GM12873 (cell line): ENCODE data around the gene RUSC2.

Experiments
- TF ChIP-seq, protein P1 (sequence below): IDR thresholded peaks from 2 replicates; pipeline ENCODE4 v1.5.1; 2012; ENCODE audit warnings: low read depth, mild to moderate bottlenecking, moderate library complexity, low read length, control low read depth; ENCODE audit not compliant: insufficient read depth; ENCODE audit errors: missing control alignments

The RUSC2 gene

DNA sequence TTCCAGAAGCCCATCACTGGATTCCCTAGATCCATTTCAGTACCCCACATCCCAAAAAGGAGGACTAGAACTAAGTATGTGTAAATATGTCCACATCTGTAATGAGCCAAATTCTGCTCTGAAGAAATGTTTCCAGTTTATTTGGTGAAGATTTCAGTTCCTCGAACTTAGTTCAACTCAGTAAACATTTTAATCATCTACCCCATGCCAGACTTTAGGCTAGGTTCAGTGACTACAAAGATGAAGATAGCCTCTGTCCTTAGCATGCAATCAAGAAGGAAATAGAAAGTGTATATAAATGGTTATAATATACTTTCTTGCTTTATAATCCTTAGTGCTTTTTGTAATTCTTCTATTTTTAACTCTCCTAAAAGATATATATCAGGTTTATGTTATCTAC, 21.5 kb downstream of the RUSC2 start:
- TF ChIP-seq, protein P1, sequence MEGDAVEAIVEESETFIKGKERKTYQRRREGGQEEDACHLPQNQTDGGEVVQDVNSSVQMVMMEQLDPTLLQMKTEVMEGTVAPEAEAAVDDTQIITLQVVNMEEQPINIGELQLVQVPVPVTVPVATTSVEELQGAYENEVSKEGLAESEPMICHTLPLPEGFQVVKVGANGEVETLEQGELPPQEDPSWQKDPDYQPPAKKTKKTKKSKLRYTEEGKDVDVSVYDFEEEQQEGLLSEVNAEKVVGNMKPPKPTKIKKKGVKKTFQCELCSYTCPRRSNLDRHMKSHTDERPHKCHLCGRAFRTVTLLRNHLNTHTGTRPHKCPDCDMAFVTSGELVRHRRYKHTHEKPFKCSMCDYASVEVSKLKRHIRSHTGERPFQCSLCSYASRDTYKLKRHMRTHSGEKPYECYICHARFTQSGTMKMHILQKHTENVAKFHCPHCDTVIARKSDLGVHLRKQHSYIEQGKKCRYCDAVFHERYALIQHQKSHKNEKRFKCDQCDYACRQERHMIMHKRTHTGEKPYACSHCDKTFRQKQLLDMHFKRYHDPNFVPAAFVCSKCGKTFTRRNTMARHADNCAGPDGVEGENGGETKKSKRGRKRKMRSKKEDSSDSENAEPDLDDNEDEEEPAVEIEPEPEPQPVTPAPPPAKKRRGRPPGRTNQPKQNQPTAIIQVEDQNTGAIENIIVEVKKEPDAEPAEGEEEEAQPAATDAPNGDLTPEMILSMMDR: no peak

DNA sequence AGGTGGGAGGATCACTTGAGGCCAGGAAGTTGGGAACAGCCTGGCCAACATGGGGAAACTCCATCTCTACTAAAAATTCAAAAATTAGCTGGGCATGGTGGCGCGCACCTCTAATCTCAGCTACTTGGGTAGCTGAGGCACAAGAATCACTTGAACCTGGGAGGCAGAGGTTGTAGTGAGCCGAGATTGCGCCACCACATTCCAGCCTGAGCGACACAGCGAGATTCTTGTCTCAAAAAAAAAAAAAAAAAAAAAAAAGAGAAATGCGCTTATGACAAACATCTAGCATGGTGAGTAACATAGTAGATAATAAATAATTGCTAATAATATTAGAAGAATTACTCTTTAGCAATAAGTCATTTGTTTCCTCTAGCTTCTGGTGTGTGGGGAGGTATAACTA, 25.9 kb downstream of the RUSC2 start:
- TF ChIP-seq, protein P1: no peak

DNA sequence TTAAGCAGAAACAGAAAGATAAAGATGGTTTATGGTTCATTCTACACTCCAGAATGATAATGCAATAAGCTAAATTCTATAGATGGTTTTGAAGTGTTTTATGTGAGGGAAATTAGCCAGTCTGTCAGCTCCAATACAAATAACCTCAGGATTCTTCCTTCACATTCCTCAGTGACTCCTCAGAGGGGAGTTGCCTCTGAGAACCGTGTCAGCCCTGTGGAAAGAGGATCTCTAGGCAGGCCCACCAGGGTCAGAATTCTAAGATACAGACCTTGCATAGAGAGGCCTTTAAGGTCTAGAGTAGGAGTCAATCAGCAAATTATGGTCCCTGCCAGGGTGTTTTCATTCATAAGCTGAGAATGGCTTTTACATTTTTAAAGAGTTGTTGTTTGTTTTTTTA, 26.6 kb downstream of the RUSC2 start:
- TF ChIP-seq, protein P1: no peak

DNA sequence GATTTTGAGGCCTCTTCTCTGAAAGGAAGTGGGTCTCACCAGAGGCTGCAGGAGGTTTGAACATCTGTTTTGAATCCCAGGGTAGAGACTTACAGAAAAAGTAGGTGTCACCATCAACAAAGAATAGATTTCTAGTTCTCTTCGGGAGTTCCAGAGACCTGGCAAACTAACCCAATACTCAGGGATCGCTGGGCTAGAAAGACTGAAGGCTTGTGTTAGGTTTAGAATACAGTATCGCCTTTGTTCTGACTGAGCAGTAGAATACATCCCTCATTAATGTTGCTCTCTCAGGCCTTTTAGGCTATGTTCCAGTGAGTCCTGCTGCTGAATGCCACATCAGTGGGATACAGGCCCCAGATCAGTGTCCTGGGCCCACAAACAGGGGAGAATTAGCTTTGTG, 27.2 kb downstream of the RUSC2 start:
- TF ChIP-seq, protein P1: no peak

DNA sequence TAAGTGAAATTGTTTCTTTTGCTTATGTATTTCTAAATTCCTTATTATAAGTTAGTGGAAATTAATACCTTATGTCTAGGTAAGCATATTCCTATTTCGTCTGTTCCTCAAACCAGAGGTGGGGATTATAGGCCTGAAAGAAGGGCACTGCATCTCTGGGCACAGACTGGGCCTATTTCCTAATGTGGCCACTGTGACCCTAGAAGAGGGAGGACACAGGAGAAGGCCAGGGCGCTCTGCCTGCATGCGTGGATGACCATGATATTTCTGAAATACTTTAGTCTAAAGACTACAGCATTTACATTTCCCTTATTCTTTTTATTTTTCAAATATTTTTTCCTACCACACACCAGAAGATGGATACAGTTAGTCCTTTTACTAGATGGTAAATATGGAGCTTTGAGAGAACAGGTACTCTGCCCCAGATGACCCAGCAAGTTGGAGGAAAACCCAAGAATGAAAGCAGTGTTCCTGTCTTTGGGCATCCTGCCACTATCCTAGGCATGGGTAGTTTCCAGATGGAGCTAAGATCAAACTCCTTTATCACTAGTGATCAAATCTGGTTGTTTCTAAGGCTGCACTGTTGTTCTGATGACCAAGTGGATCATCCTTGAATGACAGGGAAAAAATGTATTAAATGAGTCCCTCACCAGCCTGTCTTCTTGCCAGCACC, 27.8 kb downstream of the RUSC2 start:
- TF ChIP-seq, protein P1: no peak

DNA sequence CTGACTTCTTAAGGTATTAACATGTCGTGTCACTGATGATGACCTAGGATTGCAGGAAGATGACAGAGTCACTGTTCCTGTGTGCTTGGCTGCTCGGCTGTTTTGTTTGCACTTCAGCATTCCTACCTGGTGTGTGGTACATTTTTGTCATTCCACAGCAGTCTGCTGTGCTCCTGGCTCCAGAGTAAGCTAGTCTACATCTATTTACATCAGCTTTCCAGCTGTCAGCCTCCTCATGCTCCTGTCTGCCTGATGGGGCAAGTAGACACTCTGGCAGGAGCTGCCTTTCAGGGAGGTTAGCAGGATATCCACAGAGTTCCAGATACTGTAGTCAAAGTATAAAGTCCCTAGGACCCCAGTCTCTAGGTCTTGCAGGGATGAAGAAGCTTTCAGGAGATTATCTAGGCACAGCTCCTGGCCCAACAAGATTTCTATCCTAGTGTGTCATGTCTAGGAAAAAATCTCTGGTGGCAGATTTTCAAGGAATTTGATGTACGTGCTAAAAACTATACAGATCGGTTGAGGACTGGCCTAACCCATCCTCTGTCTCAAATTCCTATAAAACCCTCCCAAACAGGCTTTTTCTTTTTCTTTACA, 28.4 kb downstream of the RUSC2 start:
- TF ChIP-seq, protein P1: no peak

DNA sequence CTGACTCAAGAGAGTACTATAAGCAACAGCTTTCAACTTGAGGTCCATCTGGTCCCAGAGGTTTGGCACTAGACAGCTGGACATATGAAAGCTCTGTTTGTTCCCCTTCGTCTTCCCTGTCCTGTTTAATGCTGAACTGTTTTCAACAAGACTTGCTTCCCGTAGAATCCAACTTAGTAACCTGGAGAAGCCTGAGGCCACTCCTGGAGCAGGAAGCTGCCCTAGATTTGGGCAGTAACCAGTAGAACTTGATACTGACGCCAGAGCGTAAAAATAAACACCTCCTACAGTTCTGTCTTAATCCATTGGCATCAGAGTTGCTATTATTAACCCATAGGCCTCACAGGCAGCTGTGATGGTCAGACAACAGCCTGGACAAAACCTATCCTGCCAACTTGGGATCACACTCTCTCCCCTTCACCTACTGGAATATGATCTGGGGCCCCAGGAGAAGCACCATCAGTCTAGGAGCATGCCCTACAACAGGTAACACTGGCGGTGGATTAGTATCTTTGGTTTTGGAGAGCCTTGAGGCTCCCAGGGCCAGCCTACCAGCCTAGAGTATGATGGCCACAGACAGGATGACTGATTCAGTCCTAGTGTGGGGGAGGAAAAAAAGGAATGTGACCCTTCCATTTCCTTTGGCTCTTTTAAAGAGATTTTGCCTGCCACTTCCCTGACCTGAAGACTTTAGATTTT, 29.2 kb downstream of the RUSC2 start:
- TF ChIP-seq, protein P1: no peak
